Vagina (tissue), 2 donors: ENCODE measurements around the gene VAV1.

Source experiments
- POLR2A ChIP-seq, 2 donors: fragments of 450-650 bp; IDR thresholded peaks; one replicate each; pipeline ENCODE4 v1.6.1; 2017; ENCODE audit warnings: antibody characterized with exemption in 2 of 2, mild to moderate bottlenecking in 2 of 2, moderate library complexity in 2 of 2
- POLR2AphosphoS5 ChIP-seq, 2 donors: sonication (generic); formaldehyde crosslinking; IDR thresholded peaks; one replicate each; pipeline ENCODE4 v1.9.0; 2017; ENCODE audit warnings: antibody characterized with exemption in 2 of 2, mild to moderate bottlenecking in 2 of 2, low read depth in 1 of 2; ENCODE audit not compliant: insufficient read depth in 1 of 2
- TF ChIP-seq, protein P1 (sequence below), 3 experiments: fragments of 450-650 bp in 2 of 3; fragments of 200-600 bp in 1 of 3; sonication (generic) in 1 of 3; IDR thresholded peaks; one replicate each; pipeline ENCODE4 v1.5.1; 2017 to 2019; ENCODE audit warnings: antibody characterized with exemption in 3 of 3, mild to moderate bottlenecking in 2 of 3, moderate library complexity in 2 of 3

DNA sequence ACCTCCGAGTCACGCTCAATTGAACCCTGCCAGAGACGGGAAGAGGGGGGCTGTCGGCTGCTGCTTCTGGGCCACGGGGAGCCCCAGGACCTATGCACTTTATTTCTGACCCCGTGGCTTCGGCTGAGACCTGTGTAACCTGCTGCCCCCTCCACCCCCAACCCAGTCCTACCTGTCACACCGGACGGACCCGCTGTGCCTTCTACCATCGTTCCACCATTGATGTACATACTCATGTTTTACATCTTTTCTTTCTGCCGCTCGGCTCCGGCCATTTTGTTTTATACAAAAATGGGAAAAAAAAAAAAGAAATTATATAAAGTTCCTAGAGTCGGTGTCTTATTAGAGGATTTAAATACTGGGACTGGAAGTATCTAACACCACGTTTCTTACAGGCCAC lies 21.3 kb upstream of the VAV1 start:
- TF ChIP-seq, protein P1, sequence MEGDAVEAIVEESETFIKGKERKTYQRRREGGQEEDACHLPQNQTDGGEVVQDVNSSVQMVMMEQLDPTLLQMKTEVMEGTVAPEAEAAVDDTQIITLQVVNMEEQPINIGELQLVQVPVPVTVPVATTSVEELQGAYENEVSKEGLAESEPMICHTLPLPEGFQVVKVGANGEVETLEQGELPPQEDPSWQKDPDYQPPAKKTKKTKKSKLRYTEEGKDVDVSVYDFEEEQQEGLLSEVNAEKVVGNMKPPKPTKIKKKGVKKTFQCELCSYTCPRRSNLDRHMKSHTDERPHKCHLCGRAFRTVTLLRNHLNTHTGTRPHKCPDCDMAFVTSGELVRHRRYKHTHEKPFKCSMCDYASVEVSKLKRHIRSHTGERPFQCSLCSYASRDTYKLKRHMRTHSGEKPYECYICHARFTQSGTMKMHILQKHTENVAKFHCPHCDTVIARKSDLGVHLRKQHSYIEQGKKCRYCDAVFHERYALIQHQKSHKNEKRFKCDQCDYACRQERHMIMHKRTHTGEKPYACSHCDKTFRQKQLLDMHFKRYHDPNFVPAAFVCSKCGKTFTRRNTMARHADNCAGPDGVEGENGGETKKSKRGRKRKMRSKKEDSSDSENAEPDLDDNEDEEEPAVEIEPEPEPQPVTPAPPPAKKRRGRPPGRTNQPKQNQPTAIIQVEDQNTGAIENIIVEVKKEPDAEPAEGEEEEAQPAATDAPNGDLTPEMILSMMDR (IDR thresholded peaks at IDR 0.05) = no peak
- no peak for TF ChIP-seq POLR2A (IDR thresholded peaks at IDR 0.05)
- no peak for TF ChIP-seq POLR2AphosphoS5 (IDR thresholded peaks at IDR 0.05; ENCODE audit: insufficient read depth in 1 of 2, low read depth in 1 of 2)
